ENCODE measurements around the gene FAM47E. TPM values are rescaled to one million over a fixed set of nuclear protein-coding genes. Genes with fewer than 3 reads are reported as not detected.

The FAM47E gene
- total and polyA plus RNA-seq, 2 of the 13 experiments (the other 11 are each of a cell fraction or from before 2014, with no cell fraction given): 0.33 to 0.66 TPM

GRCh38 chr4:76315267-76315918, 63.9 kb downstream of the FAM47E start:
- H3K9ac ChIP-seq (ENCODE audit: insufficient read depth, low read depth, low read length): no peak overlapping the region
- DNase-seq (ENCODE audit: low spot score) (no peak), FAIRE-seq (no peak), ATAC-seq (no peak; the same call in 2 of the 3 replicates)
- intact Hi-C loops (cut with micrococcal nuclease; ENCODE audit: unreplicated experiment) (no loop called here), in situ Hi-C loops (cut with HindIII; ENCODE audit: extremely low pct_ligation_motif_present, low pct_unique_long_range_greater_than_20kb) (no loop called here)
- BruUV-seq (replicated peaks): no TSS peak
- CTCF ChIA-PET (ENCODE audit: low intra/inter-chr PET ratio, low total read pairs): no interaction called here
- no peaks in the 10 kb centered on the region for H3K36me3 ChIP-seq (replicated peaks in 1 of 2; ENCODE audit: control insufficient read depth in 1 of 2, insufficient read depth in 2 of 2, low read length in 2 of 2)
- peaks cover 30% of the 10 kb centered on the region for H3K4me1 ChIP-seq (ENCODE audit: insufficient read depth, low read length)
- POLR2A ChIA-PET: no interaction called here
- H3K9me3 ChIP-seq (ENCODE audit: low read length): peaks cover 13% of the 10 kb centered on the region
- no peak overlapping the region for H3K27ac ChIP-seq (ENCODE audit: extremely low read length, insufficient read depth, low read length)
- no peak overlapping the region for H2AFZ ChIP-seq (ENCODE audit: low read length)
- H3K4me2 ChIP-seq (ENCODE audit: low read depth, low read length): no peak overlapping the region
- no peaks in the 10 kb centered on the region for H3K27me3 ChIP-seq (ENCODE audit: control insufficient read depth in 1 of 2, insufficient read depth in 2 of 2, low read length in 2 of 2)
- no peak overlapping the region for H3K4me3 ChIP-seq (replicated peaks in 1 of 3; ENCODE audit: insufficient read depth in 1 of 3, low read depth in 2 of 3, low read length in 3 of 3)
- H4K20me1 ChIP-seq (ENCODE audit: insufficient read depth, low read length): no peaks in the 10 kb centered on the region
- H3K79me2 ChIP-seq (ENCODE audit: insufficient read depth, low read length): no peaks in the 10 kb centered on the region
- 45% methylated on average over 7 of the region's 7 CpGs for WGBS (ENCODE audit: low lambda C conversion rate)
- TF ChIP-seq MNT (IDR thresholded peaks at IDR 0.05) (no peak), ZBTB43 (CRISPR knock-in tag; conservative IDR thresholded peaks at IDR 0.05) (no peak), XRCC5 (optimal IDR thresholded peaks at IDR 0.05; ENCODE audit: low read length) (no peak), ZNF605 (CRISPR knock-in tag; IDR thresholded peaks at IDR 0.05) (no peak), AKAP8 (CRISPR knock-in tag; IDR thresholded peaks at IDR 0.05) (no peak), TBL1XR1 (IDR thresholded peaks at IDR 0.05; ENCODE audit: borderline replicate concordance, low read length, partially characterized antibody) (no peak), ZNF543 (CRISPR knock-in tag; IDR thresholded peaks at IDR 0.05) (no peak), ZNF562 (CRISPR knock-in tag; IDR thresholded peaks at IDR 0.05; ENCODE audit: borderline replicate concordance) (no peak), SKI (IDR thresholded peaks at IDR 0.05; ENCODE audit: partially characterized antibody) (no peak), TEF (CRISPR knock-in tag; IDR thresholded peaks at IDR 0.05) (no peak), ZMYM3 (CRISPR knock-in tag; IDR thresholded peaks at IDR 0.05) (no peak), FUBP1 (CRISPR knock-in tag; IDR thresholded peaks at IDR 0.05; ENCODE audit: borderline replicate concordance) (no peak), POLR2A (IDR thresholded peaks at IDR 0.05; ENCODE audit: insufficient read depth in 1 of 2, low read depth in 2 of 2, low read length in 2 of 2) (no peak), ZNF879 (CRISPR knock-in tag; IDR thresholded peaks at IDR 0.05) (no peak), ZBTB34 (CRISPR knock-in tag; IDR thresholded peaks at IDR 0.05) (no peak), ZBTB33 (CRISPR knock-in tag; IDR thresholded peaks at IDR 0.05) (no peak)
